Neural progenitor cell (in vitro differentiated cells): Measurements from ENCODE around the gene TENT4A. TPM values are rescaled to one million over a fixed set of nuclear protein-coding genes. Genes with fewer than 3 reads are reported as not detected.

ENCODE experiments used
- DNase-seq: peaks from one replicate; pipeline ENCODE4 v3.0.0-alpha.2; 2016; ENCODE audit warnings: low spot score
- H2AFZ ChIP-seq: fragments of 200-600 bp; sonication (generic); replicated peaks from 2 replicates; pipeline ENCODE4 v1.6.1; 2016; ENCODE audit warnings: antibody characterized with exemption
- H3F3A ChIP-seq: fragments of 200-600 bp; sonication (generic); 2 replicates; pipeline ENCODE4 v1.6.1; 2016; ENCODE audit warnings: antibody characterized with exemption, low read depth
- H3K27ac ChIP-seq: fragments of 200-600 bp; sonication (generic); 2 replicates; pipeline ENCODE4 v1.5.1; 2016; ENCODE audit warnings: mild to moderate bottlenecking
- H3K27me3 ChIP-seq: fragments of 200-600 bp; sonication (generic); 2 replicates; pipeline ENCODE4 v1.6.1; 2016; ENCODE audit warnings: mild to moderate bottlenecking, moderate library complexity
- H3K36me3 ChIP-seq: fragments of 200-600 bp; sonication (generic); 2 replicates; pipeline ENCODE4 v1.5.1; 2016
- H3K4me1 ChIP-seq: fragments of 200-600 bp; sonication (generic); 2 replicates; pipeline ENCODE4 v1.6.1; 2016; ENCODE audit warnings: mixed run types
- H3K4me2 ChIP-seq: fragments of 200-600 bp; sonication (generic); 2 replicates; pipeline ENCODE4 v1.6.1; 2016
- H3K4me3 ChIP-seq: fragments of 200-600 bp; sonication (generic); 2 replicates; pipeline ENCODE4 v1.5.1; 2016
- H3K79me2 ChIP-seq: fragments of 200-600 bp; sonication (generic); 2 replicates; pipeline ENCODE4 v1.6.1; 2016; ENCODE audit warnings: low read depth
- H3K9ac ChIP-seq: fragments of 200-600 bp; sonication (generic); 2 replicates; pipeline ENCODE4 v1.6.1; 2016
- H3K9me3 ChIP-seq: fragments of 200-600 bp; sonication (generic); 2 replicates; pipeline ENCODE4 v1.5.1; 2016; ENCODE audit warnings: low read depth
- H4K20me1 ChIP-seq: fragments of 200-600 bp; sonication (generic); 2 replicates; pipeline ENCODE4 v1.6.1; 2016; ENCODE audit warnings: low read depth
- H3K27ac Mint-ChIP-seq: 3 replicates; pipeline ENCODE4 v1.8.0; 2021; ENCODE audit warnings: mixed read lengths
- H3K27me3 Mint-ChIP-seq: 2 replicates; pipeline ENCODE4 v1.8.0; 2022; ENCODE audit warnings: low read depth, mild to moderate bottlenecking, inconsistent platforms, moderate library complexity, mixed read lengths; ENCODE audit not compliant: insufficient read depth
- H3K36me3 Mint-ChIP-seq: 3 replicates; pipeline ENCODE4 v1.8.0; 2021; ENCODE audit warnings: mixed read lengths
- H3K4me1 Mint-ChIP-seq: 3 replicates; pipeline ENCODE4 v1.8.0; 2021; ENCODE audit warnings: mixed read lengths
- H3K4me3 Mint-ChIP-seq: 3 replicates; pipeline ENCODE4 v1.8.0; 2021; ENCODE audit warnings: mild to moderate bottlenecking, moderate library complexity, mixed read lengths
- H3K9me3 Mint-ChIP-seq: 3 replicates; pipeline ENCODE4 v1.8.0; 2020; ENCODE audit warnings: mixed read lengths
- CTCF ChIP-seq: fragments of 200-600 bp; sonication (generic); IDR thresholded peaks from 2 replicates; pipeline ENCODE4 v1.5.1; 2017; ENCODE audit warnings: antibody characterized with exemption, mild to moderate bottlenecking
- EZH2 ChIP-seq: fragments of 200-600 bp; sonication (generic); IDR thresholded peaks from 2 replicates; pipeline ENCODE4 v1.6.1; 2017; ENCODE audit warnings: antibody characterized with exemption, mild to moderate bottlenecking, moderate library complexity
- EZH2phosphoT487 ChIP-seq: fragments of 200-600 bp; sonication (generic); IDR thresholded peaks from 2 replicates; pipeline ENCODE4 v1.6.1; 2017; ENCODE audit warnings: antibody characterized with exemption
- total RNA-seq: library from RNA; depleted of rRNA; stranded (reverse); fragments of >200 nt; gene quantifications from 2 replicates; pipeline ENCODE4 v1.2.3, GENCODE V29; 2015; ENCODE audit warnings: low replicate concordance

The TENT4A gene
- total RNA-seq, 1 donor from 2014 or later: 20.9 TPM

- Histone ChIP-seq H3K27ac (no peak overlapping the region), H3K9ac (no peak overlapping the region), H3K36me3 (no peaks in the 10 kb centered on the region), H3K4me1 (peaks cover 12% of the 10 kb centered on the region), H3K4me2 (no peak overlapping the region), H3K4me3 (no peak overlapping the region), H3K79me2 (peaks cover 100% of the 10 kb centered on the region), H3K27me3 (no peaks in the 10 kb centered on the region), H4K20me1 (peaks cover 100% of the 10 kb centered on the region), H2AFZ (no peak overlapping the region), H3K9me3 (no peaks in the 10 kb centered on the region), H3F3A (no peaks in the 10 kb centered on the region)
- no peaks in the 10 kb centered on the region for H3K27me3 Mint-ChIP-seq
- peaks cover 87% of the 10 kb centered on the region for H3K4me1 Mint-ChIP-seq
- TF ChIP-seq EZH2 (no peak), EZH2phosphoT487 (no peak), CTCF (no peak)
- no peak for DNase-seq
- peaks cover 26% of the 10 kb centered on the region for H3K36me3 Mint-ChIP-seq
- H3K4me3 Mint-ChIP-seq: peak overlapping the region; percentile 63
- no peaks in the 10 kb centered on the region for H3K9me3 Mint-ChIP-seq
- peak overlapping the region; percentile 77 for H3K27ac Mint-ChIP-seq
These were observed 10.0 kb downstream of the TENT4A start for GRCh38 chr5:6723122-6723815.

- H3K4me1 ChIP-seq: peaks cover 18% of the 10 kb centered on the region
- Mint-ChIP-seq H3K27me3 (no peaks in the 10 kb centered on the region), H3K9me3 (no peaks in the 10 kb centered on the region), H3K4me3 (peak overlapping the region; percentile 63), H3K4me1 (peaks cover 87% of the 10 kb centered on the region), H3K27ac (peak overlapping the region; percentile 77), H3K36me3 (peaks cover 20% of the 10 kb centered on the region)
- no peaks in the 10 kb centered on the region for H3K9me3 ChIP-seq
- no peak overlapping the region for H2AFZ ChIP-seq
- no peaks in the 10 kb centered on the region for H3K36me3 ChIP-seq
- no peak overlapping the region for H3K4me2 ChIP-seq
- no peak overlapping the region for H3K27ac ChIP-seq
- H4K20me1 ChIP-seq: peaks cover 100% of the 10 kb centered on the region
- no peak for TF ChIP-seq EZH2
- TF ChIP-seq EZH2phosphoT487: no peak
- TF ChIP-seq CTCF: no peak
- H3K9ac ChIP-seq: no peak overlapping the region
- DNase-seq: no peak
- H3K79me2 ChIP-seq: peaks cover 100% of the 10 kb centered on the region
- H3K27me3 ChIP-seq: no peaks in the 10 kb centered on the region
- no peaks in the 10 kb centered on the region for H3F3A ChIP-seq
- H3K4me3 ChIP-seq: no peak overlapping the region
These were observed 10.6 kb downstream of the TENT4A start for GRCh38 chr5:6723816-6724300.

GRCh38 chr5:6724321-6724929 is 11.2 kb downstream of the TENT4A start:
- Histone ChIP-seq H3K27ac (no peak overlapping the region), H3K9me3 (no peaks in the 10 kb centered on the region), H3K4me2 (no peak overlapping the region), H3K79me2 (peaks cover 100% of the 10 kb centered on the region), H2AFZ (no peak overlapping the region), H3K9ac (no peak overlapping the region), H3K4me1 (peaks cover 17% of the 10 kb centered on the region), H3F3A (no peaks in the 10 kb centered on the region), H3K27me3 (no peaks in the 10 kb centered on the region), H3K36me3 (no peaks in the 10 kb centered on the region), H4K20me1 (peaks cover 100% of the 10 kb centered on the region), H3K4me3 (no peak overlapping the region)
- no peaks in the 10 kb centered on the region for H3K9me3 Mint-ChIP-seq
- no peak overlapping the region for H3K27ac Mint-ChIP-seq
- H3K27me3 Mint-ChIP-seq: no peaks in the 10 kb centered on the region
- H3K4me1 Mint-ChIP-seq: peaks cover 88% of the 10 kb centered on the region
- no peak overlapping the region for H3K4me3 Mint-ChIP-seq
- no peak for DNase-seq
- peaks cover 17% of the 10 kb centered on the region for H3K36me3 Mint-ChIP-seq
- TF ChIP-seq EZH2 (no peak), EZH2phosphoT487 (no peak), CTCF (no peak)
